K562 (cell line): ENCODE measurements around the gene HOXB6. TPM values are rescaled to one million over a fixed set of nuclear protein-coding genes. Genes with fewer than 3 reads are reported as not detected.
A peak's percentile ranks its signal among the peaks of the same experiment; 100 is the strongest.

Experiments
- ARID1B ChIP-seq: fragments of 450-650 bp; IDR thresholded peaks from 2 replicates; pipeline ENCODE4 v1.6.1; 2016; ENCODE audit warnings: antibody characterized with exemption, mild to moderate bottlenecking, inconsistent platforms
- ATF1 ChIP-seq, 2 experiments: fragments of 450-650 bp in 1 of 2; IDR thresholded peaks; 2 replicates each; pipeline ENCODE4 v1.6.1; 2016; ENCODE audit warnings: missing compliant biosample characterization in 1 of 2, missing genetic modification characterization in 1 of 2
- CBFA2T2 ChIP-seq: fragments of 450-650 bp; conservative IDR thresholded peaks from 2 replicates; pipeline ENCODE4 v1.6.1; 2017; ENCODE audit warnings: mild to moderate bottlenecking
- CHD1 ChIP-seq: fragments of 200-600 bp; sonication (generic); IDR thresholded peaks from one replicate; pipeline ENCODE4 v1.6.1; 2012; ENCODE audit warnings: mild to moderate bottlenecking, moderate library complexity, low read length, inconsistent platforms
- EP300 ChIP-seq: IDR thresholded peaks from 2 replicates; pipeline ENCODE4 v1.6.1; 2012; ENCODE audit warnings: low read length, improper control_type of control experiment
- FOXJ2 ChIP-seq: fragments of 200-800 bp; sonication (Bioruptor generic); IDR thresholded peaks from 2 replicates; pipeline ENCODE4 v1.6.1; 2016; ENCODE audit warnings: missing genetic modification characterization, missing compliant biosample characterization
- HDAC1 ChIP-seq, 2 experiments: fragments of 450-650 bp; IDR thresholded peaks; 2 replicates each; pipeline ENCODE4 v1.6.1; 2016 to 2017; ENCODE audit warnings: inconsistent platforms in 1 of 2, mild to moderate bottlenecking in 1 of 2, moderate library complexity in 1 of 2
- HOXB6 ChIP-seq: fragments of 250-450 bp; sonication (Bioruptor Pico); IDR thresholded peaks from 2 replicates; pipeline ENCODE4 v1.5.1; 2022; ENCODE audit warnings: mild to moderate bottlenecking, borderline replicate concordance
- IFI16 ChIP-seq: fragments of 250-450 bp; sonication (Bioruptor Pico); IDR thresholded peaks from 2 replicates; pipeline ENCODE4 v2.1.2; 2022; ENCODE audit warnings: mild to moderate bottlenecking, inconsistent platforms
- MEF2D ChIP-seq: conservative IDR thresholded peaks from 2 replicates; pipeline ENCODE4 v1.6.1; 2016; ENCODE audit warnings: low read depth, missing genetic modification characterization, missing compliant biosample characterization
- MTA3 ChIP-seq: fragments of 450-650 bp; formaldehyde crosslinking; IDR thresholded peaks from 2 replicates; pipeline ENCODE4 v1.6.1; 2017; ENCODE audit warnings: mild to moderate bottlenecking, borderline replicate concordance
- MXD1 ChIP-seq: fragments of 250-450 bp; sonication (Bioruptor Pico); IDR thresholded peaks from 2 replicates; pipeline ENCODE4 v1.8.0; 2021; ENCODE audit warnings: borderline replicate concordance, mild to moderate bottlenecking, moderate library complexity; ENCODE audit not compliant: poor library complexity, severe bottlenecking
- MXI1 ChIP-seq: IDR thresholded peaks from 2 replicates; pipeline ENCODE4 v1.6.1; 2011; ENCODE audit warnings: low read depth, mild to moderate bottlenecking, improper control_type of control experiment, low read length
- NFE2L1 ChIP-seq: fragments of 450-650 bp; IDR thresholded peaks from 2 replicates; pipeline ENCODE4 v1.6.1; 2016; ENCODE audit warnings: missing genetic modification characterization, low read depth, mild to moderate bottlenecking, missing compliant biosample characterization, moderate library complexity, borderline replicate concordance
- NFIC ChIP-seq: fragments of 450-650 bp; IDR thresholded peaks from 2 replicates; pipeline ENCODE4 v1.6.1; 2017; ENCODE audit warnings: mild to moderate bottlenecking, inconsistent platforms
- NUFIP1 ChIP-seq: fragments of 450-650 bp; IDR thresholded peaks from 2 replicates; pipeline ENCODE4 v1.6.1; 2018; ENCODE audit not compliant: partially characterized antibody
- SETDB1 ChIP-seq: IDR thresholded peaks from one replicate; pipeline ENCODE4 v1.6.1; 2012; ENCODE audit warnings: low read length, control low read depth, inconsistent platforms
- SIN3B ChIP-seq: fragments of 450-650 bp; IDR thresholded peaks from 2 replicates; pipeline ENCODE4 v1.6.1; 2017; ENCODE audit warnings: low read depth, mild to moderate bottlenecking, moderate library complexity
- SMARCB1 ChIP-seq: IDR thresholded peaks from 2 replicates; pipeline ENCODE4 v1.6.1; 2011; ENCODE audit warnings: improper control_type of control experiment, low read depth; ENCODE audit not compliant: insufficient read length
- TAL1 ChIP-seq: fragments of 450-650 bp; IDR thresholded peaks from 2 replicates; pipeline ENCODE4 v1.6.1; 2016; ENCODE audit warnings: mild to moderate bottlenecking
- TRIM24 ChIP-seq, 2 experiments: fragments of 450-650 bp; IDR thresholded peaks; 2 replicates each; pipeline ENCODE4 v1.6.1; 2016
- ZNF143 ChIP-seq: sonication (generic); formaldehyde crosslinking; IDR thresholded peaks from 2 replicates; pipeline ENCODE4 v1.9.0; 2022; ENCODE audit warnings: mild to moderate bottlenecking, missing genetic modification reagents
- ZNF696 ChIP-seq: fragments of 250-450 bp; sonication (Bioruptor Pico); conservative IDR thresholded peaks from 2 replicates; pipeline ENCODE4 v1.4.0; 2020; ENCODE audit warnings: mild to moderate bottlenecking, moderate library complexity
- polyA plus RNA-seq, 8 experiments: library from polyadenylated mRNA; depleted of rRNA in 4 of 8; stranded (reverse) in 5 of 8; unstranded in 3 of 8; fragments of >200 nt; fragmentation: Nextera tagmentation in 2 of 8; fragmentation: Illumina TruSeq in 1 of 8; extraction: Ambion mirVana in 2 of 8; extraction: Trizol in 1 of 8; gene quantifications; 2 replicates each; pipeline versions ENCODE4 v1.2.1 to v1.2.3, GENCODE V29; 2011 to 2014; ENCODE audit warnings: inconsistent platforms in 1 of 8, missing spikeins in 1 of 8
- total RNA-seq, 7 experiments: library from RNA; depleted of rRNA in 6 of 7; stranded (reverse); fragments of >200 nt in 6 of 7; fragmentation: Illumina TruSeq in 2 of 7; extraction: Trizol in 2 of 7; gene quantifications; 2 replicates each; pipeline versions ENCODE4 v1.2.1 to v1.2.3, GENCODE V29; 2011 to 2021; ENCODE audit warnings: low replicate concordance in 1 of 7
- TF ChIP-seq, protein P1 (sequence below): fragments of 250-450 bp; sonication (Bioruptor Pico); IDR thresholded peaks from 2 replicates; pipeline ENCODE4 v1.5.0; 2021; ENCODE audit warnings: mild to moderate bottlenecking, borderline replicate concordance
- TF ChIP-seq, protein P2 (sequence below): sonication (generic); formaldehyde crosslinking; IDR thresholded peaks from 2 replicates; pipeline ENCODE4 v1.8.0; 2022; ENCODE audit warnings: mild to moderate bottlenecking, missing genetic modification reagents

Gene HOXB6
- total and polyA plus RNA-seq, 9 of the 15 experiments (the other 6 are each of a cell fraction or from before 2014, with no cell fraction given) = 1.2 to 14.8 (median 4.9) TPM

DNA sequence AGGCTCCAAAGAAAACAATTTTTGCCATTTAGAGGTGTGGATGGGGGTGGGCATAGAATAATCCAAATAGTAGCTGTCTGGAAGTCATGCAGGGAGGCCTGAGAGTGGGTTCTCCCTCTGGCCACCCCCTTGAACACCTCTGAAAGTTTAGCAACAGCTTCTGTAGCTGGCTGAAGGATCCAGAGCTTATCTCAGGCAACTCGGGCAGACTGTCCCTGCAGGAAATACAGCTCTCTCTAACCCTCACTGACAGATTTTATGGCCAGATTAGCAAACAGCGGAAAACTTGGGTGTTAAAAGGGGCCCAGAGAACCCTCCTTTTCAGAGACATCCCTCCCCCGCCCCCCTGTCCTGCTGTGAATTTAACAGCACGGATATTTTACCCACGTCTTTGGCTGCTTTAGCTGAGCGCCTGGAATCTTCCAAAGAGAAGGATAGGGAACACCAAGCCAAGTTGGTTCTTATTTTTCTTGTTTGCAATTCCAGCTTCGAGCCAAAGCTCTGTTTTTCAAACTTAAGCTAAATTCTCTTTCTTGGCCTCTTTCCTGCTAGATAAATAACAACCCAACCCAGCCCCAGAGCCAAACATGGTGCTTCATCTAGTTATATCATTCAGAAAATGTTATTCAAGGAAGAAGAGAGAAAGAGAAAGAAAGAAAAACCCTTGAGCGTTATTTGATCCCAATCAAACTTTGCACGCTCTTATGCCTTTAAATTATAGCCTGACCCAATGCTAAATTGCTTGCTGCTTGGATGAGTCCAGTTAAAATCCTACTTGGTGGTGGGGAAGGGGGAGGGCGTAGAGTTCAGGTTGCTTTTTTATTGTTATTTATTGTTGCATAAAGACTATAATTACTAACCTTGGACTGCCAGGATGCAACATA, 57.6 kb downstream of the HOXB6 start (continued):
- TF ChIP-seq MTA3 (peak; percentile 72; the same call in 1 of the 2 replicates), TRIM24 (IDR thresholded peaks at IDR 0.05) (no peak), CHD1 (no peak), MXI1 (no peak), HDAC1 (IDR thresholded peaks at IDR 0.05) (peak in 1 of 2 experiments; percentile 47; a peak in 2 of 4 replicates), MEF2D (tag) (no peak), ATF1 (CRISPR knock-in tag; IDR thresholded peaks at IDR 0.05) (no peak), ATF1 (tag; IDR thresholded peaks at IDR 0.05) (no peak), MXD1 (CRISPR knock-in tag) (no peak), SIN3B (no peak), ZNF143 (CRISPR knock-in tag) (no peak), ZNF696 (CRISPR knock-in tag) (no peak), NFE2L1 (tag) (no peak), IFI16 (CRISPR knock-in tag) (no peak), ARID1B (peak; percentile 91), FOXJ2 (tag) (no peak), NUFIP1 (no peak), EP300 (peak; percentile 96), SETDB1 (no peak), SMARCB1 (peak; percentile 77), TAL1 (peak; percentile 77), HOXB6 (no peak), CBFA2T2 (peak; percentile 78), NFIC (peak; percentile 36; the same call in 1 of the 2 replicates)
- TF ChIP-seq, protein P1, sequence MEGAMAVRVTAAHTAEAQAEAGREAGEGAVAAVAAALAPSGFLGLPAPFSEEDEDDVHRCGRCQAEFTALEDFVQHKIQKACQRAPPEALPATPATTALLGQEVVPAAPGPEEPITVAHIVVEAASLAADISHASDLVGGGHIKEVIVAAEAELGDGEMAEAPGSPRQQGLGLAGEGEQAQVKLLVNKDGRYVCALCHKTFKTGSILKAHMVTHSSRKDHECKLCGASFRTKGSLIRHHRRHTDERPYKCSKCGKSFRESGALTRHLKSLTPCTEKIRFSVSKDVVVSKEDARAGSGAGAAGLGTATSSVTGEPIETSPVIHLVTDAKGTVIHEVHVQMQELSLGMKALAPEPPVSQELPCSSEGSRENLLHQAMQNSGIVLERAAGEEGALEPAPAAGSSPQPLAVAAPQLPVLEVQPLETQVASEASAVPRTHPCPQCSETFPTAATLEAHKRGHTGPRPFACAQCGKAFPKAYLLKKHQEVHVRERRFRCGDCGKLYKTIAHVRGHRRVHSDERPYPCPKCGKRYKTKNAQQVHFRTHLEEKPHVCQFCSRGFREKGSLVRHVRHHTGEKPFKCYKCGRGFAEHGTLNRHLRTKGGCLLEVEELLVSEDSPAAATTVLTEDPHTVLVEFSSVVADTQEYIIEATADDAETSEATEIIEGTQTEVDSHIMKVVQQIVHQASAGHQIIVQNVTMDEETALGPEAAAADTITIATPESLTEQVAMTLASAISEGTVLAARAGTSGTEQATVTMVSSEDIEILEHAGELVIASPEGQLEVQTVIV (CRISPR knock-in tag) = no peak
- TF ChIP-seq, protein P2, sequence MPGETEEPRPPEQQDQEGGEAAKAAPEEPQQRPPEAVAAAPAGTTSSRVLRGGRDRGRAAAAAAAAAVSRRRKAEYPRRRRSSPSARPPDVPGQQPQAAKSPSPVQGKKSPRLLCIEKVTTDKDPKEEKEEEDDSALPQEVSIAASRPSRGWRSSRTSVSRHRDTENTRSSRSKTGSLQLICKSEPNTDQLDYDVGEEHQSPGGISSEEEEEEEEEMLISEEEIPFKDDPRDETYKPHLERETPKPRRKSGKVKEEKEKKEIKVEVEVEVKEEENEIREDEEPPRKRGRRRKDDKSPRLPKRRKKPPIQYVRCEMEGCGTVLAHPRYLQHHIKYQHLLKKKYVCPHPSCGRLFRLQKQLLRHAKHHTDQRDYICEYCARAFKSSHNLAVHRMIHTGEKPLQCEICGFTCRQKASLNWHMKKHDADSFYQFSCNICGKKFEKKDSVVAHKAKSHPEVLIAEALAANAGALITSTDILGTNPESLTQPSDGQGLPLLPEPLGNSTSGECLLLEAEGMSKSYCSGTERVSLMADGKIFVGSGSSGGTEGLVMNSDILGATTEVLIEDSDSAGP (CRISPR knock-in tag) = no peak
